GM21529 (cell line): ENCODE data around the gene CTF1.

Experiments
- ATAC-seq: cut with Tn5 transposase; IDR thresholded peaks from one replicate; pipeline ENCODE4 v1.9.1; 2021; ENCODE audit not compliant: unreplicated experiment

Gene CTF1

DNA sequence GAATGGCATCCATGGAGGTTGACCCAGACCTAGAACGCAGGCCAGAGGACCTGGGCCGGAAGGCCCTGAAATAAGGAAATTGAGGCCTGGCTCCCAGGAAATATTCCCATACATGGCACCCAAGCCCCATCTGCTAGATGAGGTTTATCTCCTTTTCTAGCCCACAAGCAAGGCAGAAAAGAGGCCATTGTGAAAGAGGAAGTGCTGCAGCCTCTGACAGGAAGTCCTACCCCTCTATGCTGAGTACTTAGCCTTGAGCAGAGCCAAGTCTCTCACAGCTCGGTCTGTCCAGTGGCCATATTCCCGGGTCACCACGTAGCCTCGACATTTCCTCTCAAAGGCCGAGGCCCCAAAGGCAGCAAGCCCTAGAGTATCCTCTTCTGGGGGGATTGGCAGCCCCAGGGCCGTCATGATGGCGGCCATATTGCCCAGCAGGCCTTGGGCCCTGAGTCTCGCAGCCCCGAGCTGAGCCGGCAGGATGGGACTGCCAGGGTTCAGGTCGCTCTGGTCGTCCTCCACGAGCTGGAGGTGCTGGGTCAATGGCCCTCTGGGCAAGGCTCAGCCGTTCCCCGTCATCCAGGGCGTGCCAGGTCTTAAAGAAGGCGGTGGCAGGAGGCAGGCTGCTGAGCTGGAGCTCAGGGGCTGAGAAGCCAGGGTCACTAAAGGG lies 7.8 kb downstream of the CTF1 start:
- no peak for ATAC-seq

DNA sequence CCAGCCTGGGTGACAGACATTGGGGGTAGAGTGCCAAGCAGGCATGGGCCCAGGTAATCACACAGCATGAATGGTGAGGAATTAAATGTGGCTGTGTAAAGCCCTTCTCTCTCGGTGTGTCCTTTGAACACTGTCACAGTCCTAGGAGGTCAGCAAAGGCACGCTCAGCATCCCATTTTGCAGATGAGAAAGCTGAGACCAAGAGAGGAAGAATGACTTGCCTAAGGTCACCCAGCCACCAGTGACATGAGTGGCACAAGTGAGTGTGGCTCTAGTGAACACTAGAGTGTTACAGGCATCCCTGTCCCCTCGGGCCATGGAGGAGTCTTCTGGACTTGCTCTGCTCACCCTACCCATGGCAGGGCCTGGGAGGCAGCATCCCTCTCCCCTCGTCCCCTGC lies 10.7 kb downstream of the CTF1 start:
- no peak for ATAC-seq

DNA sequence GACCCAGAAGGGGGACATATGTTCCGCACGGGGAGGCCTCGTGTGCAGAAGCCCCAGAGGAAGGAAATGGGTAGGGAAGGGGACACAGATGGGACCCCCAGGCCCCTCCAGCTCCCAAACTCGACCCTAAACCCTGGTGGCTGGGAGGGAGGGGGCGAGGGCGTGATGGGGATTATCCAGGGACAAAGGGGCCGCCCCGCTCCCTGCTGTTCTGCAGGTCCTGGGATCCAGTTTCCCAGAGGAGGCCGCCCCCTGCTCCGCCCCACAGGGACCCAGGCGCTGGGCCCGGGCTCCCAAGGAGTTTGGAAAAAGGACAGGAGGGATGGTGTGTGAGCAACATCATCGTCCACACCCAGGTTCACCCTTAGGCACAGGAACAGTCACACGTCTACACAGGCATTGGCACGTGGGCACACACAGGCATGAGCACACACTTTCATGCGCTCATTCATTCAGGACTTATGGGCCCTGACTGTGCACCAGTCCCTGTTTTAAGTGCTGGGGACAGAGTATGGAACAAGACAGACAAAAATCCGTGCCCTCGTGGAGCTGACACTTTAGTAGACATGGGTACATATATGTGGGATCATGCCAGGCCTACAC lies 14.1 kb downstream of the CTF1 start:
- ATAC-seq, result no peak

DNA sequence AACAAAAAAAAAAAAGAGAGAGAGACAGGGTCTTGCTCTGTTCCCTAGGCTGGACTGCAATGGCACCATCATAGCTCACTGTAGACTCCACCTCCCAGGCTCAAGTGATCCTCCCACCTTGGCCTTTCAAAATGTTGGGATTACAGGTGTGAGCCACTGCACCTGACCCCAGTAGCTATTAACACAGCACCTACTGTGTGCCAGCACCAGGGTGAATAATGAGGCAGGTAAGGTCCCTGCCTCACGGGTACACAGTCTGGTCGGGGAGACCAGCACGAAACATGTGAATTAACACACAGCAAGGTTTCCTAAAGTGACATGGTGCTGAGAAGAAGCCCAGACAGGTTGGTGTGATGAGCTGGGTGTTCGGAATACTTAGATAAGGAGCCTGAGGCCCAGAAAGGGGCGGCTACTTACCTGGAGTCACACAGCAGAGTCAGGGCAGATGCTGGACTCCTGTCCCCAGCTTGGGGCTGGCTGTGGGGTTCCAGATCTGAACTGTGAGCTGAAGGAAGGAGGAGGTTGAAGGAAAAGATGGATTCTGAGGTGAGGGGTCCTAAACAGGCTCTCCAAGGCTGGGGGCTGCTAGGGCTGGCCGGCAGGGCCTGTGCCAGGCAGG lies 16.5 kb downstream of the CTF1 start:
- no peak for ATAC-seq

DNA sequence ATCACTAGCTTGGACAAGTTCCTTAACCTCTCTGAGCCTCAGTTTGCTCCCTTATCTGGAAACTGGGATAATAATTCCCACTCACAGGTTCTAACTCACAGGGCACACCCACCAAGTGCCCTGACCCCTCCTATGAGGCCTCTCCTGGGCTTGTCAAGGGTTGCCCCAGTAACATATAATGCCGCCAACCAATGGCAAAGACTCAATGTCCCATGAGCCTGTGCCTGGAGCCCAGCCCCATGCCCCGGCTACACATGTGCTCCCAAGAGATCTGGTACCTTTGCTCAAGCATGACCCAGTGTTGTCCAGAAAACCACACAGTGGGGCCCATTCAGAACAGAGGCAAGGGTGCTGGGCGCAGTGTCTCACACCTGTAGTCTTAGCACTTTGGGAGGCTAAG lies 18.4 kb downstream of the CTF1 start:
- no peak for ATAC-seq

DNA sequence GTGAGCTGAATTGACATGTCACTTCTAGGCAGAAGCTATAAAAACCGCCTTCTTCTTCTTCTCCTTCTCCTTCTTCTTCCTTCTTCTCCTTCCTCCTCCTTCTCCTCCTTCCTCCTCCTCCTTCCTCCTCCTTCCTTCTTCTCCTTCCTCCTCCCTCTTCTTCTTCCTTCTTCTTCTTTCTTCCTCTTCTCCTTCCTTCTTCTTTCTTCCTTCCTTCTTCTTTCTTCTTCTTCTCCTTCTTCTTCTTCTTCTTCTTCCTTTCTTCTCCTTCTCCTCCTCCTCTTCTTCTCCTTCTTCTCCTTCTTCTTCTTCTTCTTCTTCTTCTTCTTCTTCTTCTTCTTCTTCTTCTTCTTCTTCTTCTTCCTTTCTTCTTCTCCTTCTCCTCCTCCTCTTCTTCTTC lies 22.2 kb downstream of the CTF1 start:
- no peak for ATAC-seq

DNA sequence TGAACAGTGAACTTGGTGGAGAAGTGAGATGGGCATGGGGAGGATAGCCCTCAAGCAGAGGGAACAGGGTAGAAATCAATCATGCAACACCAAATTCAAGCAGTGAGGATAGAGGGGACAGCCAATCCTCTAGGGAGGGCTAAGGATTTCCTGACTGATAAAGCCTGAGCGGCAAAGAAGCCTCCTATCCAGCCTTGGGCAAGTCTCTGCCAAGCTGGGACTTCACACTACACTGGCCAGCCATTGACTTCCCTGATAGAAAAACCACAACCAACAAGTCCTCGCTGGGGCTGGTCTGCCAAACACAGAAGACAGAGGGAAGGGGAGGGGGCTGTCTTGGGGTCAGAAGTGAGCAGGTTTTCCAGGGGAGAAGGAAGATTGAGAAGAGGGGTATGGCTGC lies 24.5 kb downstream of the CTF1 start:
- ATAC-seq, result no peak

DNA sequence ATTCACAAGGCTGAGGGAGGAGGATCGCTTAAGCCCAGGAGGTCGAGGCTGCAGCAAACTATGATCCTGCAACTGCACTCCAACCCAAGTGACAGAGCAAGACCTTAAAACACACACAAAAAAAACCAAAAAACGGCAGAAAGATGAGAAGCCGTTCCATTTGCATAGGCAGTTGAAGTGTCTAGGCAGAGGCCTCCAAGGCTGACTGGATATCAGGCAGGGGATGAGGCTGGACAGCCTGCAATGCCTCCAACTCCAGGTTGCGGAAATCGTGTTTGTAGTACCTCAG lies 25.0 kb downstream of the CTF1 start:
- ATAC-seq, result no peak

DNA sequence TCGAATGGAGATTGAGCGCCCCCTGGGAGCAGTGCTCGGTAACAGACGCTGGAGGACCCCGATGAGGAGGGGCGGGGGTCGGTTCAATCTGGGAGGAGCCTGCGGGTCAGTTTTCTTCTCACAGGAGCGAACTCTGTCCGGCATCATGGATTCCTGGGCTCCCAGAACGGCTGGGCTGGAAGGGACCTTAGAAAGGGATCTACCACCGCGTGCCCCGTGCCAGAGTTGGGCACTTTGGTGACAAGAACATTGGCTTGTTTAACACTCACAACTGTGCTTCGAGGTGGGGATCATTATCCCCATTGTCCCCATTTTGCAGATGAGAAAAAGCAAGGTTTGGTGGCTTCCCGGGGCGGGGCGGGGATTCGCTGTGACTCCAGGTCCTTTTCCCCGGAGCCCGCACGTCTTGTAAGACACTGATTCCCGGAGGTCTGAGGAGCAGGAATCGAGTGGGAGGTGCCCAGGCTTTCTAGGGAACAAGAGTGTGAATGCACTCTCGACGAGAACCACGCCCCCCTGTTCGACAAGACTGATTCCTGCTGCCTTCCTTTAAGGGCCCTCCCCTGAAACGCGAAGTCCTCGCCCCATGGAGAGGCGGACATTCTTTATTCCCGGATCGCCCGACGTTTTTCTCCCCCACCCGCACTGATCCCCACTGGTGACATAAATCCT lies 25.5 kb downstream of the CTF1 start:
- peak; percentile 3 for ATAC-seq

DNA sequence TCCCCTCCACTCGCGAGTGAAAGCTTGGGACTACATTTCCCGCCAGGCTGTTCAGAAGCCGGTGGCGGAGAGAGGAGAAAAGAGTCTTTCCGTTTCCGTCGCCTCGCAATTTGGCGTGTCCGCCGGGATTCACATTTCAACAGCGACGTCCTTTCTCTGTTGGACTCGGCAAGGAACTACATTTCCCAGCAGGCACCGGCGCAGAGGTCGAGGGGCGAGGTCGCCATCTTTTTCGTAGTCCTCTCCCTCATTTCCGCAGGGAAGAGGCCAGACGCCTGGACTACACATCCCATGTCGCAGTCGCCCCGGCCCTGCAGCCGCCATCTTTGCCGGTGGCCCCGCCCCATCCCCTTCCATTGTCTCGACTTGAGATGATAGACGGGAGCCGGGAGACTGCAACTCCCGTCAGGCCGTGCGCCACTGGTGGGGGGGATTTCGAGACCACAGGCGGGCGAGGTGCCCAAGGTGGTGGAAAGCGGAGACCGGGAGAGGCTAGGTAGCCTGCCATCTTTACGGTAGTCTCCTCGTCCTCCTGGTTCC lies 26.1 kb downstream of the CTF1 start:
- peak; percentile 64 for ATAC-seq

DNA sequence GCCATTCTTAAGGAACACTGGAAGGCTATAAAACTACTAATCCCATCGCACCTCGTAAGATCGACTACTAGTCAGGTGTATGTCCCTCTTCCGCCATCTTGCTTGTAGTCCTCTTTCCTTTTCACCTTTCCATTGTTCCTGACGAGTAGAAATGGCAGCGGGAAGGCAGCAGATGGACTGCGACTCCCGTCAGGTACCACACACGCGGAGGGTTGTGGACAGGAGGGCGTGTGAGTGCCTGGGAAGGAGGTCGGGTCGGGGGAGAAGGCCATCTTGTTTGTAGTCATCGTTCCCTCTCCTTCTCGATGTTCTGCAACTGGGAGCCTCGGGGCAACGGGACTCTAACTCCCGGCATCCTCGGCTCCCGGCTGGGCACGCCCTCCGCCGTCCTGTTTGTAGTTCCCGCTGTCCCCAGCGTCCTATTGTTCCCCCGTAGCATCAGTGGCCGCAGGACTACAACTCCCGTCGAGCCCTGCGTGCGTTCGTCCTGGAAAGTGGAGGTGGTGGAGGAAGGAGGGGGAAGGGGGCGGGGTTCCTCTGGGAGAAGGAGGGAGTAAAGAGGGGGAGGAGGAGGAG lies 26.6 kb downstream of the CTF1 start:
- peak; percentile 66 for ATAC-seq

DNA sequence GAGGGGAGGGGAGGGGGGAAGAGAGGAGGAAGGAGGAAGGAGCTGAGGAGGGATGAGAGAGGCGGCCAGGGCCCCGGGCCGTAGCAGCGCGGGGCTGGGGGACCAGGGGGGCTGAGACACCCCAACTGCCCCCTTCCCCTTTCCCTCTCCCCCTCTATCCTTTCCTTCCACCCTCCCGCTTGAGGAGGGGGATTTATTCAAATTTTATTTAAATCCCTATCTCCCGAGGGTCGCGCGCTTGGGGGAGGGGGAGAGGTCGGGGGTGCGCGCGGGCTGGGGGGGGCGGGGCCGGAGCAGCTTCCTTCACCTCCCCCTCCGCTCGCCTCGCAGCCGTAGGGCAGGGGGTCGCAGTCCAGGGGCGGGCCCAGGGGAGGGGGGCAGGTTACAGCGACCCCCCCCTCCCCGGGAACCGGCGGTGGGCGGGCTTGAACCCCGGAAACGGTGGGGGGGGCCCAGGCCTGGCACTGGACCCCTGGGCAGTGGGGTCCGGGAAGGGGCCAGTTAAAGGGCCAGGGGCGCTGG lies 27.2 kb downstream of the CTF1 start, which contains the start of gene FBXL19:
TSS of gene FBXL19 (plus strand) at position 19 of the 522 bp plus-strand sequence. CDS start 2,183 bp downstream, outside the sequence.
- ATAC-seq, result no peak

DNA sequence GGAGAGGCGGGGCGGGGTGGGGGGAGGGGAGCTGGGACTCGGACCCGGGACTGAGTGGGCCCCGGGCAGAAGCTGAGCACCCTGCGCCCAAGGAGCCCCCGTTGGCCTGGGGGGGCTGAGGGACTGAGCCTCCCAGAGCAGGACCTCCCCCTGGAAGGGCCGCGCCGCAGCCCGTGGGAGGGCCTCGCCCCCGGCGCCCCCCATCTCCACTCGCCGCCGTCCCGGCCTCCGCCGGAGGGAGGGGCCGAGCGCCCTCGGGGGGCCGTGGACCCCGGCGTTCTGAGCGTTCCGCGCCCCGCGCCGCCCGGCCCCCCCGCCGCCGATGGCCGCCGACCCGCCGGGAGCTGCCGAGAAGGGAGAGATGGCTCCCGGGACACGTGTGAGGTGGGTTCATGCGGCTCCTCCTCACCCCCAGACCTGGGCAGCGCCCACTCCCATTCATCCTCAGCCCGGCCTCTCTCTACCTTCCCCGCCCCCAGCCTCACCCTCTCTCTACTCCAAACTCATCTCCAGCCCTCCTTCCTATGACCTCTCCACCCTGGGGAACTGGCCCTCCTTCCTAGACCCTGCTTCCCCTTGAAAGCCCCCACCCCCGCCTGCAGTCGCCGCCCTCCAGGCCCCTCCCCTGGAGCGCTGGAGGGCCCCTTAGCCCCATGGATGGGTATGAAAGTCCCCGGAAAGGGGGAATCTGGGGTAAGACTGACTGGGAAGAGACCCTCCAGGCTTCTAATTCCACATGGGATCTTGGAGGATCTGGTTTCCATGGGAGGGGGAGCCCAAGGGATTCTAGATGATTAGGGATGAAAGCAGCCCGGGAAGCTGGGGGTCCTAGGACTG lies 27.9 kb downstream of the CTF1 start:
- no peak for ATAC-seq

DNA sequence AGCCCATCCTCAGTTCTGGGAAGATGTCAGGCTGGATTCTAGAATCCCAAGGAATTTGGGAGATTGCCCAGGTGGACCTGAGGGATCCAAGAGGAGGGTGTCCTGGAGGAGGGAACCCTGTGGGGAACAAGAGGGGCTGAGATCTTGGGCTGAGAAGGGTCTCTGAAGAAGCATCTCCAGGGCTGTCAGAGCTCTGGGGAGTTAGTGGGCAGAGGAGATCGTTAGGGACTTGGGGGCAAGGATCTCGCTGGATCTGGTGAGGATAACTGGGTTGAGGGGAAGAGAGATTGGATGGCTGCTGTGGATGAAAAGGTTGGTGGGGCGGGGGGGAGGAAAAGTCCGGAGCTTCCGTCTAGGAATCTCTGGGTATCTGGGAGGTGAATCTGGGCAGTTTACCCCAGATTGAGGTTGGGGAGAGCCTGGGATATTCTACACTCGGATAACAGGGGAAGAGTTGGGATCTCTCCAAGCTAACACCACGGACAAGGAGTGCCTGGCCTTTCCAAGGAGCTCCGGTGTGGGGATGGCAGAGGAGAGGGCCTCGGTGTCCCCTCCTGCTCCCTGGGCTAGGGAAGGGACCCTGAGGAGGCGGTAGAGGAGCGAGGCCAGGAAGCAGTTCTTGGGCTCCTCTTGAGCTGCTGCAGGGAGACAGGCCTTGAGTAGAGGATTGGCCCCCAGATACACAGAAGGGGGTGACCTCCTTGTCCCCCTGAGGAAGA lies 28.7 kb downstream of the CTF1 start:
- no peak for ATAC-seq

DNA sequence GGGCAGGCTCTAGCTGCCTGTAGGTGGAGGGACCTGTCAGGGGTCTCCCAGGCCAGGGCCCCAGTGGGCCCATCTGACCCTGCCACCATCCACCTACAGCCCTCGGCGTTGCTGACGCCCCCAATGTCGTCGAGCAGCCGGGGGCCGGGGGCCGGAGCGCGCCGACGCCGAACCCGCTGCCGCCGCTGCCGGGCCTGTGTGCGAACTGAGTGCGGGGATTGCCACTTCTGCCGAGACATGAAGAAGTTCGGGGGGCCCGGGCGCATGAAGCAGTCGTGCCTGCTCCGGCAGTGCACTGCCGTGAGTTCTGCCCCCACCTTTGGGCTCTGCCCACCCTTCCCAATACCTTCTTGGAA lies 29.2 kb downstream of the CTF1 start:
- ATAC-seq, result no peak

DNA sequence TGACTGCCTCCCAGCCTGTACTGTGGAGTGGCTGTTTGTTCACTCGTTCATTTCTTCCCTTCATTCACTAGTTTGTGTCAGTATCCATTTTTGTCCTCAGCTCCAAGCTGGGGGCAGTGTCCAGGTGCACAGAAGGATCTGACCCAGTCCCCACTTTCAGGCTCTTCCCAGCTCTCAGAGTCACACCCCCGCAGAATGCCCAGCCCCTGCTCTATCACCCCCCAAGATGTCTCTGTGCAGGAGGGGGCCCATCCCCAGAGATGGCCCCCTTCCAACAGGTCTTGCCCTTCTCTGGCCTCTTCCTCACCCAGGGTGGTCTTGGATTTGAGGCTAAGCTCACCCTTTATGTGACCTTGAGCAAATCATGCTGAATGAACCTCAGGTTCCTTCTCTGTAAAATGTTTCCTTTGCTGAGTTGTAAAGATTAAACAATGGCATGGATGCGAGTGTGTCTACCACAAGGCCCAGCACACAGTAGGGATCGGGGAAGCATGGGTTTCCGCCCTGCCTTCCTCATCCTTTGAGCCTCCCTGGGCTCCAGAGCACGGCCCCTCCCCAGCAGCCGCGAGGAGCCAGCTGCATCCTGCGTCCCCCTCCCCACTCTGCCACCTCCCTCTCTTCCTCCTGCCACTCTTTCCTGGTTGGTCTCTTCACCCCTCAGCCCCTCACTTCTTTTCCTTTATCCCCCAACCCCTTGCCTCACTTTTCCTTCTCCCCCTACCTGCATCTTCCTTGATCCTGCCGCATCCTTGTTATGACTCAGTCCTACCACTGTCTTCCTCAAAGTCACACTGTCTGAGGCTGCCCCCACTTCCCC lies 29.8 kb downstream of the CTF1 start:
- ATAC-seq, result no peak

DNA sequence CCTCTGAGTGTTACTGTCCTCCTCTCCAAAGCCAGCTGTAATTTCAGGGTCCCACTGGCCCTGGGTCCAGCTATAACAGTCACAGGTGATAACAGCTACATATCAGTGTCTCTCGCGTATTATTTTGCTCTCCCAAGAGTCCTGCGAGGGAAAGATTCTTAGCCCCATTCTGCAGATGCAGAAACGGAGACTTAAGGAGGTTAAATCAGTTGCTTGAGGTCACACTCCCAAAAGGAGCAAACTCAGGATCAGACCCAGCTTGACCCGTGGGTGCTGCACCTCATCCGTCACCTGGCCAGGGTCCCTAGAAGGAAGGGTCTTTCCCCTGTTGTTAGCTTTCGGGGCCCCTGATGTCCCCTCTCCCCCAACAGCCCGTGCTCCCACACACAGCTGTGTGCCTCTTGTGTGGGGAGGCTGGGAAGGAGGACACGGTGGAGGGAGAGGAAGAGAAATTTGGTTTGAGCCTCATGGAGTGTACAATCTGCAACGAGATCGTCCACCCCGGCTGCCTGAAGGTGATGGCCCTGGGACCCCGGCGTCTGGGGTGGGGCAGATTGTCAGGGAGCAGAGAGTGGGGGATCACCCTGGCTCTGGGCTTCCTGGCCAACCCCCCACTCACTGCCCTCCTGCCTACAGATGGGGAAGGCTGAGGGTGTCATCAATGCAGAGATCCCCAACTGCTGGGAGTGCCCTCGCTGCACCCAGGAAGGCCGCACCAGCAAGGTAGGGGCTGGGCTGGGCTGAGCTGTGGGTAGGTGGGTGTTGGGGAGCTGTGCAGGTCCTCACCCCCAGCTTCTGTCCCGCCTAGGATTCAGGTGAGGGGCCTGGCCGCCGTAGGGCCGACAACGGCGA lies 30.7 kb downstream of the CTF1 start:
- no peak for ATAC-seq

DNA sequence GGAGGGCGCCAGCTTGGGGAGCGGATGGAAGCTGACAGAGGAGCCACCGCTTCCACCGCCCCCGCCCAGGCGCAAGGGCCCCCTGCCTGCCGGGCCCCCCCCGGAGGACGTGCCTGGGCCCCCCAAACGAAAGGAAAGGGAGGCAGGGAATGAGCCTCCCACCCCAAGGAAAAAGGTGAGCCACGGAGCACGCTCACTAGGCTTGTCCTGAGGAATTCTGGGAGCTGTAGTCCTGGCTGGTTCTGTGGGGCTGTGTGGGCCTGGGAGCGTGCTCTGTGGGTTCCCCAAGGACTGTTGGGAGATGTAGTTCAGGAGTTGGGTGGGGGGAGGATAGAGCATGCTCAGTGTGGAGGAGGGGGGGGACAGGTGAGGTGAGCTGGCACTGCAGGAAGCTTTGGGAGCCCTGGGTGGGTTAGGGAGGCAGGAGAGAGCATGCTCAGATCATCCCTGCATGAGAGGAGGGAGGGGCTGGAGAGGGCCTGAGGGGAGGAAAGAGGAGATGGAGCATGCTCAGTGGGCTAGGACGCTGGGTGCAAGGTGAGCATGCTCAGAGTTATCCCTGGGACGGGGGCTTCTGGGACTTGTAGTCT lies 31.5 kb downstream of the CTF1 start:
- no peak for ATAC-seq
